Erythroblast (primary cell): Measurements from ENCODE around the gene CNTNAP5.

Source experiments
- GATA1 ChIP-seq: IDR thresholded peaks from 2 replicates; pipeline ENCODE4 v1.6.1; 2011; ENCODE audit warnings: low read depth, mild to moderate bottlenecking, control low read depth, low read length, moderate library complexity
- POLR2A ChIP-seq: IDR thresholded peaks from 2 replicates; pipeline ENCODE4 v1.6.1; 2011; ENCODE audit warnings: mild to moderate bottlenecking, low read length

GRCh38 chr2:124478761-124479160 lies 453.7 kb downstream of the CNTNAP5 start:
- no peak for TF ChIP-seq POLR2A
- TF ChIP-seq GATA1 = no peak
